Dermis microvascular lymphatic vessel endothelial cell (primary cell): Measurements from ENCODE around the gene SLC25A26. TPM values are rescaled to one million over a fixed set of nuclear protein-coding genes. Genes with fewer than 3 reads are reported as not detected.
"Not testable (repeated sequence)": the region's sequence is repeated elsewhere in the genome, so short reads cannot be mapped to it uniquely, and the experiment has no call there.

ENCODE experiments used
- DNase-seq, 2 donors: peaks; one replicate each; pipeline versions ENCODE4 v3.0.0 to v3.0.0-alpha.2; 2010; ENCODE audit warnings: low read depth in 2 of 2
- total RNA-seq: library from RNA; depleted of rRNA; stranded (reverse); fragments of >200 nt; gene quantifications from 2 replicates; pipeline ENCODE4 v1.2.1, GENCODE V29; 2014

SLC25A26 gene
- total RNA-seq, 1 donor from 2014 or later = 17.6 TPM

GRCh38 chr3:66406831-66407610 is 186.2 kb downstream of the SLC25A26 start:
- DNase-seq = no peak

GRCh38 chr3:66407611-66408218 is 186.9 kb downstream of the SLC25A26 start:
- peak in 1 of 2 donors; percentile 61 for DNase-seq

GRCh38 chr3:66409771-66410754 is 189.3 kb downstream of the SLC25A26 start:
- DNase-seq = no peak

DNA sequence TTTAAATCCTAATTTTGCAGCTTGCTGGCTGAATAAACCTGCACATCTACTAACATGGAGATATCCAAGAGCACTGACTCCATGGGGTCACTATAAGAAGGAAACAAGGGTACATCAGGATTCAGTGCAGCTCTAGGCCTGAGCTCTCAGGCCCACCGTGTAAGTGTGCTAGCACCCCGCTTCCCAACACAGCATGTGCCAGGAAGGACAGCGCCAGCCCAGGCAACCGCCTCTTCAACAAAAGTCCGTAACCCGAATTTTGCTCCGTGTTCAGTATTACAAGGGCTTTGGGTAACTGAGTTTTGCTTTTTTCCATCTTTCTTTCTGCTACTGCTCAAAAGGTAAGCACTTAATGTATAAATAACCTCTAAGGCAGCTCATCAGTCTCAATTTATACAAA is 190.2 kb downstream of the SLC25A26 start:
- DNase-seq = no peak

- DNase-seq = no peak
Measured at GRCh38 chr3:66411474-66411873, 190.7 kb downstream of the SLC25A26 start.

GRCh38 chr3:66411961-66412887 is 191.4 kb downstream of the SLC25A26 start:
- no peak for DNase-seq

- DNase-seq = no peak
Measured at GRCh38 chr3:66413151-66413751, 192.4 kb downstream of the SLC25A26 start.

DNA sequence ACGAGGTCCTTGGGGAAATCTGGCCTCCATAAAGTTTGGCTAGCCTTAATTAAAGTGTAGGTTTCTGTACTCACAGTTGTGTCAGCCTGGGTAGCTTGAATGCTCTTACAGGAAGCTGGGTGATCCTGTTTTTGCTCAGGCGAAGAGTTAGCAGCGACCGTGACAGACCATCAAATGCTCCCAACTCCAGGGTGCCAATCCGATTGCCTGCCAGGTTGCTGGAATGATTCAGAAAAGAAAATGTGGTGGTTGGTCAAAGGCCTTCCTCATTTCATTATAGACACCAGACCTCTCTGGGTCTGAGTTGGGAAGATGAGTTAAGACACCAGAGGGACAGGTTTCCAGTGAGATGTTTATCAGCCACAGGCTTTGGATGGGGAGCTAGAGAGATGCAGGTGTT is 194.0 kb downstream of the SLC25A26 start:
- DNase-seq = no peak

GRCh38 chr3:66415867-66416428 is 195.1 kb downstream of the SLC25A26 start:
- DNase-seq = no peak

GRCh38 chr3:66416556-66417304 is 195.9 kb downstream of the SLC25A26 start:
- DNase-seq = no peak

DNA sequence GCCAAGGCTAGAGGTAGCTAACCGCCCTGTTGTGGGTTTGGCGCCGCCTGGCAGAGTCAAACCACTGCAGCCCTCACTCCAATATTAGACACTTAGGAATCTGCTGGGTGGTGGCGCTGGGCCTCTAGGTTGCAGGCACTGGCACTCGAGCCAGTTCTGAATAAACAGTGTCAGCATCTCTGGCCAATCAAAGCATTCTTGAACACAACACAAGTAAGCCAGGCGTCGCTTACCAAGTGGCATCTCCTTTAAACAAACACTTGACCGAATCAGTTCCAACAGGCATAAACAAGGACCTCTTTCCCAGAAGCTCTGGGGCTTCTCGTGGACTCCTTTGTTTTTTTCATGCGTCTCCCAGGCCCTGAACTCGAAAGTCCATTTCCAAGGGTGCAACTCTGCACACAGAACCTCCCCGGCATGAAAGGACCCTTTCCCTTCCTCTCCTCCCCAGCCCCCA is 197.7 kb downstream of the SLC25A26 start:
- DNase-seq = no peak

DNA sequence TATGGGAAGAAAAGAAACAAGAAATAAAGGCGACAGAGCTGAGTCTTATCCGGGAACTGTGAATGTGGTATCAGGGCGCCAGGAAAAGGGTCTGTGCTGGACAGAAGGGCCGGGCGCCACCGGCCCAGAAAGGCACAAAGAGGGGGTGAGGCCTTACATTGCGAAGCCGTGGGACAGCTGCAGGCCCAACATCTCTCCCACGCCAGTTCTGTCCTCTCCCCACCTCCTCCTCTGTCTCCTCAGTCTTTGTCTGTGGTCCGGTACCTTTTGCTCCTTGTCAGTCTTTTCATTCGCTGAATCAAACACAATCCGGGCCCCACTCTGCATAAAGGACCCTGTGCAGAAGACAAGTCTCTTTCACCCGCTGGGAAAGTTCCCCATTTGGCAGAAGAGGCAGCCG is 198.2 kb downstream of the SLC25A26 start:
- DNase-seq = no peak

GRCh38 chr3:66421144-66421543 is 200.3 kb downstream of the SLC25A26 start:
- not testable (repeated sequence) for DNase-seq

GRCh38 chr3:66421893-66422292 is 201.1 kb downstream of the SLC25A26 start:
- DNase-seq = not testable (repeated sequence)

- no peak for DNase-seq
Measured at GRCh38 chr3:66423791-66424190, 203.0 kb downstream of the SLC25A26 start.

DNA sequence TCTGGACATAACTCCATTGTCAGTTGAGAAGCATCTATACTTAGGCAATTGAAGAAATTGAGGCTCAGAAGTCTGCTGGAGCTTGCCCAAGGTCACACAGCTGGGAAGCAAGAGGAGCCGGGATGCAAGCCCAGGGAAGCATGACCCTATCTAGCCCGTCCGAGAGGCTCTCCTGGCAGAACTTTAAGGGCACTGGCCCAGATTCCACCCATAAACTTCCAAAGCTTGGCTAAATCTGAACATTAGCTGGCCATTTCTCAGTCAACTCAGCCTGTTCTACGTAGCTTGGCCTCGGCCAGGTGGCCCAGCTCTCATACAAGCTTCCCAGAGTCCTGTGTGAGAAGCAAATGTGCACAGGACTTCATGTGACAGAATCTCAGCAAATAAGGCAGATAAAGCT is 204.2 kb downstream of the SLC25A26 start:
- no peak for DNase-seq

GRCh38 chr3:66425576-66426114 is 204.8 kb downstream of the SLC25A26 start:
- DNase-seq = no peak

DNA sequence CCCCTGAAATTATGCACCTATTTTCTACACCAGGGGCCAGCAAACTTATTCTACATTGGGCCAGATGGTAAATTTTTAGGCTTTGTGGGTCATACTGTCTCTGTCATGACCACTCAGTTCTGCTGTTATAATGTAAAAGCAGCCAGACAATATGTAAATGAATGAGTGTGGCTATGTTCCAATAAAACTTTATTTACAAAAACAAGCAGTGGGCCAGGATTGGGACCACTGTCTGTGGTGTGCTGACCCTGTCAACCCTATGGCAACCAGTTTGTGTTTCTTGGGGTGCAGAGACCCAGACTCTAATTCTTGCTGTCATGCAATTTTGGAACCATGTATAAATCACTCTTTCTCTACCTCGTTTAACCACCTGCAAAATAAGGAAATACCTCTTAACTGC is 205.3 kb downstream of the SLC25A26 start:
- DNase-seq = no peak

DNA sequence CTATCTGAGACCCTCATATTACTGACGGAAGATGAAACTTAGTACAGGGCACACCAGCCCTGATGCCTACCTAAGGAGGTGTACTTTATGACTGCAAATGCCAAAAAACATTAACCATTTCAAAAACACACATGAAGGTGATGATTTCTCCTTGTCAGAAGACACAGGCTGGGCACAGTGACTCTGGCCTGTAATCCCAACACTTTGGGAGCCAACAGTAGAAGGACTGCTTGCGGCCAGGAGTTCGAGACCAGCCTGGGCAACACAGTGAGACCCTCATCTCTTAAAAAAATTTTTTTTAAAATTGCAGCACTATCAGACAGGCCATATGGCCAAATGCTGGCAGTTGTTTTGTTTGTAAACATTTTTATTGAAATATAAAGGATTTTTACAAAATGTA is 206.6 kb downstream of the SLC25A26 start:
- DNase-seq = no peak
